CD4-positive, CD25-positive, alpha-beta regulatory T cell (primary cell): ENCODE results near the gene TSR2. TPM values are rescaled to one million over a fixed set of nuclear protein-coding genes. Genes with fewer than 3 reads are reported as not detected.
"Not testable (repeated sequence)": the region's sequence is repeated elsewhere in the genome, so short reads cannot be mapped to it uniquely, and the experiment has no call there.

ENCODE experiments used
- ATAC-seq, 2 donors: fragments of 150-1000 bp; cut with Tn5 transposase; one replicate each; pipeline ENCODE4 v1.10.0; 2021; ENCODE audit warnings: low read depth in 2 of 2, moderate number of reproducible peaks in 2 of 2, moderate library complexity in 1 of 2
- DNase-seq, 3 donors: peaks; one replicate each; pipeline versions ENCODE4 v3.0.0 to v3.0.0-alpha.2; 2012 to 2022; ENCODE audit warnings: mixed read lengths in 1 of 3
- H3K27ac ChIP-seq: one replicate; pipeline ENCODE4 v1.7.0; 2013; ENCODE audit warnings: mild to moderate bottlenecking, low read length; ENCODE audit not compliant: insufficient read depth, poor library complexity, severe bottlenecking
- H3K27me3 ChIP-seq: one replicate; pipeline ENCODE4 v1.7.0; 2013; ENCODE audit warnings: low read length; ENCODE audit not compliant: control insufficient read depth, insufficient read depth
- H3K36me3 ChIP-seq: one replicate; pipeline ENCODE4 v1.7.0; 2013; ENCODE audit warnings: mild to moderate bottlenecking, low read length, moderate library complexity; ENCODE audit not compliant: control insufficient read depth, insufficient read depth
- H3K4me1 ChIP-seq: 2 replicates; pipeline ENCODE4 v1.7.0; 2013; ENCODE audit warnings: mild to moderate bottlenecking, low read length; ENCODE audit not compliant: insufficient read depth, control insufficient read depth, poor library complexity, severe bottlenecking
- H3K4me3 ChIP-seq: one replicate; pipeline ENCODE4 v1.7.0; 2013; ENCODE audit warnings: low read depth, mild to moderate bottlenecking, low read length, moderate library complexity
- H3K9me3 ChIP-seq, 2 experiments: 1 replicate in 1 of 2; 2 replicates in 1 of 2; pipeline ENCODE4 v1.7.0; 2013; ENCODE audit warnings: low read length in 2 of 2, mild to moderate bottlenecking in 1 of 2, moderate library complexity in 1 of 2; ENCODE audit not compliant: control insufficient read depth in 2 of 2
- H3K27ac Mint-ChIP-seq, 3 donors: one replicate each; pipeline ENCODE4 v1.8.0; 2020 to 2022; ENCODE audit warnings: mild to moderate bottlenecking in 3 of 3, mixed read lengths in 3 of 3, moderate library complexity in 2 of 3
- H3K27me3 Mint-ChIP-seq: one replicate; pipeline ENCODE4 v1.8.0; 2022; ENCODE audit warnings: mild to moderate bottlenecking, mixed read lengths
- H3K36me3 Mint-ChIP-seq: one replicate; pipeline ENCODE4 v1.8.0; 2020; ENCODE audit warnings: mixed read lengths
- H3K4me1 Mint-ChIP-seq, 4 donors: one replicate each; pipeline ENCODE4 v1.8.0; 2020 to 2022; ENCODE audit warnings: mixed read lengths in 4 of 4, mild to moderate bottlenecking in 1 of 4
- H3K4me3 Mint-ChIP-seq, 4 donors: one replicate each; pipeline ENCODE4 v1.8.0; 2020 to 2022; ENCODE audit warnings: mild to moderate bottlenecking in 4 of 4, mixed read lengths in 4 of 4, moderate library complexity in 3 of 4
- H3K9me3 Mint-ChIP-seq, 7 donors: one replicate each; pipeline ENCODE4 v1.8.0; 2020 to 2022; ENCODE audit warnings: mixed read lengths in 7 of 7, mild to moderate bottlenecking in 3 of 7, moderate library complexity in 2 of 7
- polyA plus RNA-seq, 4 donors: library from polyadenylated mRNA; unstranded; fragments of 300-500 nt; fragmentation: Illumina TruSeq; gene quantifications; one replicate each; pipeline ENCODE4 v1.2.3, GENCODE V29; 2021
- total RNA-seq: library from RNA; stranded (reverse); gene quantifications from one replicate; pipeline ENCODE4 v1.2.3, GENCODE V29; 2022

The TSR2 gene
- total and polyA plus RNA-seq, 5 donors from 2014 or later: 42.0 to 83.0 (median 61.4) TPM

- Histone ChIP-seq H3K4me1 (no peaks in the 10 kb centered on the region), H3K9me3 (no peaks in the 10 kb centered on the region), H3K36me3 (no peaks in the 10 kb centered on the region), H3K27ac (no peak overlapping the region), H3K4me3 (no peak overlapping the region), H3K27me3 (no peaks in the 10 kb centered on the region)
- H3K4me3 Mint-ChIP-seq: no peak overlapping the region
- H3K36me3 Mint-ChIP-seq: no peaks in the 10 kb centered on the region
- no peak for DNase-seq
- no peak overlapping the region for H3K27ac Mint-ChIP-seq
- H3K4me1 Mint-ChIP-seq: no peaks in the 10 kb centered on the region
- no peak for ATAC-seq
- H3K27me3 Mint-ChIP-seq: no peaks in the 10 kb centered on the region
- peaks cover 0 to 1% (median 0%) of the 10 kb centered on the region in 7 donors for H3K9me3 Mint-ChIP-seq
Observed at GRCh38 chrX:54479136-54480111, 39.2 kb downstream of the TSR2 start.

- peaks cover 0 to 1% (median 0%) of the 10 kb centered on the region in 7 donors for H3K9me3 Mint-ChIP-seq
- H3K4me3 Mint-ChIP-seq: no peak overlapping the region
- no peak for ATAC-seq
- Histone ChIP-seq H3K4me3 (no peak overlapping the region), H3K36me3 (no peaks in the 10 kb centered on the region), H3K27ac (no peak overlapping the region), H3K4me1 (no peaks in the 10 kb centered on the region), H3K9me3 (no peaks in the 10 kb centered on the region), H3K27me3 (no peaks in the 10 kb centered on the region)
- no peaks in the 10 kb centered on the region for H3K27me3 Mint-ChIP-seq
- no peak overlapping the region for H3K27ac Mint-ChIP-seq
- H3K4me1 Mint-ChIP-seq: no peaks in the 10 kb centered on the region
- no peak for DNase-seq
- no peaks in the 10 kb centered on the region for H3K36me3 Mint-ChIP-seq
Observed at GRCh38 chrX:54482839-54483593, 42.8 kb downstream of the TSR2 start.

DNA sequence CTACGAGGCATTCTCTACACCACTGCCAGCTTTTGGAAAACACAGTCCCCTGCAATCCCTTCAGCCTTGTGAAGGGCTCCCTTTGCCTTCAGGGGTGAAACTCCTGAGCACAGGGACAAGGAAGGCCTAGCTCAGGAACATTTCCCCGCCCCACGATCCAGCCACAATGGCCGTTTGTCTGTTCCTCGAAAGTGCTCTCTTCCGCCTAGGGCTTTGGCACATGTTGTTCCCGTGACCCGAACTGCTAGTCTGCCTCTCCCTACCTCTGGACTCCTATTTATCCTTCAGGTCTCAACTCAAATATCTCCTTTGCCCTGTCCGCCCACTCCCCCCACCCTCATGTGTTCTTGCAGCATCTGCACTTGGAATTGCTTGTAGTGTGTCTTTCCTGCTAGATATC, 43.7 kb downstream of the TSR2 start:
- Histone ChIP-seq H3K4me1 (no peaks in the 10 kb centered on the region), H3K9me3 (no peaks in the 10 kb centered on the region), H3K4me3 (no peak overlapping the region), H3K27me3 (no peaks in the 10 kb centered on the region), H3K27ac (no peak overlapping the region), H3K36me3 (no peaks in the 10 kb centered on the region)
- peaks cover 0 to 1% (median 0%) of the 10 kb centered on the region in 7 donors for H3K9me3 Mint-ChIP-seq
- no peaks in the 10 kb centered on the region for H3K27me3 Mint-ChIP-seq
- H3K4me1 Mint-ChIP-seq: no peaks in the 10 kb centered on the region
- DNase-seq (no peak), ATAC-seq (no peak)
- H3K4me3 Mint-ChIP-seq: no peak overlapping the region
- no peak overlapping the region for H3K27ac Mint-ChIP-seq
- H3K36me3 Mint-ChIP-seq: no peaks in the 10 kb centered on the region

GRCh38 chrX:54484666-54485065, 44.5 kb downstream of the TSR2 start:
- DNase-seq (no peak), ATAC-seq (no peak)
- Mint-ChIP-seq H3K9me3 (peaks cover 0 to 1% (median 0%) of the 10 kb centered on the region in 7 donors), H3K36me3 (no peaks in the 10 kb centered on the region), H3K4me3 (peak overlapping the region in 1 of 4 donors; percentile 38), H3K27me3 (no peaks in the 10 kb centered on the region), H3K4me1 (no peaks in the 10 kb centered on the region), H3K27ac (no peak overlapping the region)
- H3K27me3 ChIP-seq: no peaks in the 10 kb centered on the region
- H3K36me3 ChIP-seq: no peaks in the 10 kb centered on the region
- no peaks in the 10 kb centered on the region for H3K4me1 ChIP-seq
- H3K9me3 ChIP-seq: no peaks in the 10 kb centered on the region
- H3K4me3 ChIP-seq: no peak overlapping the region
- no peak overlapping the region for H3K27ac ChIP-seq

GRCh38 chrX:54489819-54490218, 49.6 kb downstream of the TSR2 start:
- peaks cover 13% of the 10 kb centered on the region for H3K27me3 Mint-ChIP-seq
- not testable (repeated sequence) for H3K4me3 Mint-ChIP-seq, H3K4me1 ChIP-seq, H3K9me3 Mint-ChIP-seq, H3K4me1 Mint-ChIP-seq, H3K36me3 Mint-ChIP-seq, H3K36me3 ChIP-seq, DNase-seq, H3K27ac Mint-ChIP-seq, H3K9me3 ChIP-seq, H3K27me3 ChIP-seq, H3K4me3 ChIP-seq, ATAC-seq, H3K27ac ChIP-seq

GRCh38 chrX:54492340-54492739, 52.1 kb downstream of the TSR2 start:
- H3K27me3 ChIP-seq: no peaks in the 10 kb centered on the region
- peaks cover 25% of the 10 kb centered on the region for H3K27me3 Mint-ChIP-seq
- no peak overlapping the region for H3K27ac Mint-ChIP-seq
- no peak overlapping the region for H3K27ac ChIP-seq
- no peak for ATAC-seq
- H3K36me3 ChIP-seq: no peaks in the 10 kb centered on the region
- no peaks in the 10 kb centered on the region for H3K9me3 ChIP-seq
- H3K4me1 ChIP-seq: no peaks in the 10 kb centered on the region
- peaks cover 0 to 3% (median 0%) of the 10 kb centered on the region in 4 donors for H3K4me1 Mint-ChIP-seq
- H3K4me3 Mint-ChIP-seq: peak overlapping the region in 1 of 4 donors; percentile 41
- H3K36me3 Mint-ChIP-seq: no peaks in the 10 kb centered on the region
- H3K4me3 ChIP-seq: no peak overlapping the region
- no peak for DNase-seq
- H3K9me3 Mint-ChIP-seq: peaks cover 0 to 10% (median 0%) of the 10 kb centered on the region in 7 donors

DNA sequence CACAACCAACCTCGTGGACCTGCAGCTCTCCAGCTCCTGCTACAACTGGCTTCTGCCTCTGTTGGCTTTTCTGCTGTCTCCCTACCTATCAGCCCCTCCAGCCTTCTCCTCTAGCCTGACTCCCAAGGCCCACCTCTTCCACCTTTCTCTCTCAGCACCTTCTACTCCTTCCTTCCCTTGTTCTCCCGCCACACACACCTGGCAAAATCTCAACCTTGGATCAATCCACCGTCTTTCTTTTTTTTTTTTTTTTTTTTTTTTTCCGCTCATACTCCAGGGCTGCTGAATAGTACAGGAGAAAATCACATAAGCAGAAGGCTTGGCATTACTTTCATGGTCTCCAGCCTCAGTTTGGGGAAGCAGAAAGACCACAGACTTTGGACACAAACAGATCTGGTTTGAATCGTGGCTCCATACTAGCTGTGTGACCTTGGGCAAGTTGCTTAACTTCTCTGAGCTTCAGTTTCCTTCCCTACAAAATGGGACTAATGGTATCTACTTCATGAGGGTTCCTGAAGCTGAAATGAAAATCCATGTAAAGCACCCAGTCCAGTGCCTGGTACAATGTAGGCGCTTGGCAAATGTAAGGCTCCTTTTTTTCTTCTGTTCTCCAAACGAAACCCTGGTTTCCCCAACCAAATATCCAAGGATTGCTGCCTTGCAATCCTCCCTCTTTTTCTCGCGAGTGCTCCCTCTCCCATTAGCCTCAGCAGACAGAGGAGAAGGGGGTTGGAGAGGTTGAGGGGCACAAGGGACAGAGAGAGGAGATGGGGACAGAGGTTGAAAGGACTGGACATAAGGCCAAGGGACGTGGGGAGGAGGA, 54.2 kb downstream of the TSR2 start:
- H3K27me3 ChIP-seq: no peaks in the 10 kb centered on the region
- H3K36me3 ChIP-seq: no peaks in the 10 kb centered on the region
- Mint-ChIP-seq H3K27ac (no peak overlapping the region), H3K36me3 (no peaks in the 10 kb centered on the region), H3K4me1 (peaks cover 0 to 3% (median 0%) of the 10 kb centered on the region in 4 donors), H3K9me3 (peaks cover 0 to 10% (median 2%) of the 10 kb centered on the region in 7 donors), H3K27me3 (peaks cover 37% of the 10 kb centered on the region), H3K4me3 (peak overlapping the region in 2 of 4 donors; percentile 58 to 86)
- no peak for DNase-seq
- H3K9me3 ChIP-seq: no peaks in the 10 kb centered on the region
- no peak overlapping the region for H3K27ac ChIP-seq
- no peak for ATAC-seq
- no peak overlapping the region for H3K4me3 ChIP-seq
- no peaks in the 10 kb centered on the region for H3K4me1 ChIP-seq
